ENCODE data around the gene FFAR4.

DNA sequence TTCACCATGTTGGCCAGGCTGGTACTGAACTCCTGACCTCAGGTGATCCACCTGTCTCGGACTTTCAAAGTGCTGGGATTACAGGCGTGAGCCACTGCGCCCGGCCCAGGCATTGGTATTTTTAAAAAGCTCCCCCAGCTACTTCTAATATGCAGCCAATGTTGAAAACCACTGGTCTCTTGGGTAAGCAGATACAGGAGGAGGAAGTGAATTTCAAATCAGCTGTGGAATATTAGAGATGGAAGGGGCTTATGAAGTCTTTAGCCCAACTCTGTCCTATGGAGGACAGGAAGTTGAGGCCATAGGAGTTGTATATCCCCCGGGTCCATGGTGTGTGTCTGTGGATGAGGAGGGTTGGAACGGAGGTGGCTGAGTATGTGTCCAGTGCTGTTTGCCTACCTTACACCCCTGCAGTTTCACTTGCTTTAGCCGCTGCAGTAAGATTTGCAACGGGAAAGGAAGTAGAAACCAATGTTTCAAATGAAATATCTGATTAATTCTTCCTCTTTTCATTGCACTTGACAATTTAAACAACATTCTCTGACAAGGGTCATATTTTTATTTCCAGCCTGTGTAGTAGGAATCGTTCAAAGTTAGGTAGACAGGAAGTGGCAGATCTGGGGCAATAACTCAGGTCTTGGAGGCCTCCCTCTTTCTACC is 49.2 kb downstream of the FFAR4 start:
- TF ChIP-seq ZNF274 (IDR thresholded peaks at IDR 0.05; ENCODE audit: low read depth, low read length), result no peak
- no peak for TF ChIP-seq YY1 (IDR thresholded peaks at IDR 0.05; ENCODE audit: insufficient read depth, insufficient read length)
- TF ChIP-seq SUZ12 (IDR thresholded peaks at IDR 0.05; ENCODE audit: extremely low read depth, insufficient read depth, insufficient read length), result no peak

Data from NT2/D1 (cell line).